GM23338 (cell line): ENCODE results near the gene COTL1. TPM values are rescaled to one million over a fixed set of nuclear protein-coding genes. Genes with fewer than 3 reads are reported as not detected.

Experiments used
- ATAC-seq: fragments of 200-7000 bp; cut with Tn5 transposase; 3 replicates; pipeline ENCODE4 v1.9.1; 2020
- DNase-seq: peaks from one replicate; pipeline ENCODE4 v3.0.0-alpha.2; 2015; ENCODE audit warnings: low spot score
- H2AFZ ChIP-seq: fragments of 200-600 bp; sonication (generic); 2 replicates; pipeline ENCODE4 v1.8.0; 2016; ENCODE audit warnings: antibody characterized with exemption, mild to moderate bottlenecking, moderate library complexity
- H3F3A ChIP-seq: fragments of 200-600 bp; sonication (generic); replicated peaks from 2 replicates; pipeline ENCODE4 v1.8.0; 2017; ENCODE audit warnings: antibody characterized with exemption, mixed run types, low read depth
- H3K27ac ChIP-seq: fragments of 200-600 bp; sonication (generic); 2 replicates; pipeline ENCODE4 v1.6.1; 2016; ENCODE audit warnings: low read depth
- H3K27me3 ChIP-seq: fragments of 200-600 bp; sonication (generic); 2 replicates; pipeline ENCODE4 v1.8.0; 2016; ENCODE audit warnings: mild to moderate bottlenecking, mixed run types, moderate library complexity; ENCODE audit not compliant: insufficient read depth
- H3K36me3 ChIP-seq: fragments of 200-600 bp; sonication (generic); 2 replicates; pipeline ENCODE4 v1.8.0; 2016; ENCODE audit warnings: mild to moderate bottlenecking; ENCODE audit not compliant: insufficient read depth
- H3K4me1 ChIP-seq: fragments of 200-600 bp; sonication (generic); 2 replicates; pipeline ENCODE4 v1.8.0; 2016; ENCODE audit warnings: mild to moderate bottlenecking, moderate library complexity; ENCODE audit not compliant: insufficient read depth
- H3K4me2 ChIP-seq: fragments of 200-600 bp; sonication (generic); 2 replicates; pipeline ENCODE4 v1.7.1; 2017; ENCODE audit warnings: mixed run types
- H3K4me3 ChIP-seq: fragments of 200-600 bp; sonication (generic); 2 replicates; pipeline ENCODE4 v1.6.1; 2016; ENCODE audit warnings: mixed run types
- H3K79me2 ChIP-seq: fragments of 200-600 bp; sonication (generic); replicated peaks from 2 replicates; pipeline ENCODE4 v1.8.0; 2017; ENCODE audit warnings: mild to moderate bottlenecking; ENCODE audit not compliant: insufficient read depth
- H3K9me2 ChIP-seq: fragments of 200-600 bp; sonication (generic); 2 replicates; pipeline ENCODE4 v1.8.0; 2017; ENCODE audit not compliant: insufficient read depth
- H4K20me1 ChIP-seq: fragments of 200-600 bp; sonication (generic); replicated peaks from 2 replicates; pipeline ENCODE4 v1.8.0; 2017; ENCODE audit warnings: mild to moderate bottlenecking; ENCODE audit not compliant: insufficient read depth
- H3K27ac Mint-ChIP-seq: 2 replicates; pipeline ENCODE4 v1.8.0; 2020; ENCODE audit warnings: inconsistent platforms, mild to moderate bottlenecking, moderate library complexity, mixed read lengths
- H3K27me3 Mint-ChIP-seq: 3 replicates; pipeline ENCODE4 v1.8.0; 2022; ENCODE audit warnings: low read depth, mild to moderate bottlenecking, moderate library complexity, mixed read lengths, inconsistent platforms; ENCODE audit not compliant: insufficient read depth, poor library complexity
- H3K36me3 Mint-ChIP-seq: 3 replicates; pipeline ENCODE4 v1.8.0; 2021; ENCODE audit warnings: low read depth, mild to moderate bottlenecking, inconsistent platforms, moderate library complexity, mixed read lengths
- H3K4me1 Mint-ChIP-seq: 3 replicates; pipeline ENCODE4 v1.8.0; 2020; ENCODE audit warnings: mild to moderate bottlenecking, inconsistent platforms, mixed read lengths
- H3K4me3 Mint-ChIP-seq: 3 replicates; pipeline ENCODE4 v1.8.0; 2021; ENCODE audit warnings: moderate library complexity, mild to moderate bottlenecking, inconsistent platforms, mixed read lengths
- H3K9me3 Mint-ChIP-seq: 3 replicates; pipeline ENCODE4 v1.8.0; 2020; ENCODE audit warnings: moderate library complexity, mild to moderate bottlenecking, inconsistent platforms, mixed read lengths
- CREB1 ChIP-seq: fragments of 250-450 bp; sonication (Bioruptor Pico); IDR thresholded peaks from 2 replicates; pipeline ENCODE4 v1.5.0; 2020; ENCODE audit warnings: low read depth, mild to moderate bottlenecking, moderate library complexity
- CTCF ChIP-seq, 2 experiments: fragments of 200-600 bp in 1 of 2; sonication (generic) in 1 of 2; conservative IDR thresholded peaks; 2 replicates each; pipeline versions ENCODE4 v1.5.1 to v1.6.1; 2016 to 2017; ENCODE audit warnings: antibody characterized with exemption in 2 of 2, low read depth in 2 of 2, mild to moderate bottlenecking in 2 of 2, moderate library complexity in 1 of 2
- ETS1 ChIP-seq: IDR thresholded peaks from 2 replicates; pipeline ENCODE4 v1.6.1; 2016; ENCODE audit warnings: antibody characterized with exemption
- EZH2 ChIP-seq: fragments of 200-600 bp; sonication (generic); IDR thresholded peaks from one replicate; pipeline ENCODE4 v1.8.0; 2017; ENCODE audit warnings: antibody characterized with exemption, mild to moderate bottlenecking, low read depth; ENCODE audit not compliant: unreplicated experiment
- EZH2phosphoT487 ChIP-seq: fragments of 200-600 bp; sonication (generic); IDR thresholded peaks from one replicate; pipeline ENCODE4 v1.8.1; 2018; ENCODE audit warnings: antibody characterized with exemption; ENCODE audit not compliant: unreplicated experiment
- JUNB ChIP-seq: IDR thresholded peaks from one replicate; pipeline ENCODE4 v1.6.1; 2016; ENCODE audit warnings: antibody characterized with exemption; ENCODE audit not compliant: unreplicated experiment
- NANOG ChIP-seq: IDR thresholded peaks from 2 replicates; pipeline ENCODE4 v1.6.1; 2016; ENCODE audit warnings: antibody characterized with exemption, borderline replicate concordance
- POLR2AphosphoS5 ChIP-seq: IDR thresholded peaks from 2 replicates; pipeline ENCODE4 v1.6.1; 2016; ENCODE audit warnings: antibody characterized with exemption, low read depth
- REST ChIP-seq: IDR thresholded peaks from one replicate; pipeline ENCODE4 v1.6.1; 2018; ENCODE audit warnings: antibody characterized with exemption; ENCODE audit not compliant: unreplicated experiment
- STAT1 ChIP-seq: IDR thresholded peaks from one replicate; pipeline ENCODE4 v1.6.1; 2016; ENCODE audit warnings: antibody characterized with exemption; ENCODE audit not compliant: unreplicated experiment
- ZNF114 ChIP-seq: fragments of 250-450 bp; sonication (Bioruptor Pico); IDR thresholded peaks from 2 replicates; pipeline ENCODE4 v1.5.0; 2020; ENCODE audit warnings: mild to moderate bottlenecking, moderate library complexity
- ZNF331 ChIP-seq: fragments of 250-450 bp; sonication (Bioruptor Pico); IDR thresholded peaks from 2 replicates; pipeline ENCODE4 v1.5.0; 2020; ENCODE audit warnings: low read depth, mild to moderate bottlenecking, moderate library complexity
- ZNF462 ChIP-seq: fragments of 250-450 bp; sonication (Bioruptor Pico); IDR thresholded peaks from 2 replicates; pipeline ENCODE4 v1.5.0; 2020; ENCODE audit warnings: mild to moderate bottlenecking, moderate library complexity
- polyA plus RNA-seq: library from polyadenylated mRNA; unstranded; fragments of >200 nt; fragmentation: Nextera tagmentation; extraction: Ambion mirVana; gene quantifications from 2 replicates; pipeline ENCODE4 v1.2.1, GENCODE V29; 2016
- total RNA-seq: library from RNA; depleted of rRNA; stranded (reverse); fragments of >200 nt; shearing (Covaris generic); gene quantifications from 2 replicates; pipeline ENCODE4 v1.2.3, GENCODE V29; 2014

Gene COTL1
- total and polyA plus RNA-seq, 2 experiments from 2014 or later = 117 to 166 TPM

GRCh38 chr16:84561291-84561690 is 56.6 kb downstream of the COTL1 start:
- Mint-ChIP-seq H3K4me1 (peaks cover 50% of the 10 kb centered on the region), H3K9me3 (no peaks in the 10 kb centered on the region), H3K27ac (0 out of 2 replicates have a peak overlapping the region, but pooled peaks have one; percentile 40), H3K27me3 (peaks cover 23% of the 10 kb centered on the region), H3K36me3 (peaks cover 22% of the 10 kb centered on the region), H3K4me3 (no peak overlapping the region)
- no peaks in the 10 kb centered on the region for H3K79me2 ChIP-seq
- peaks cover 29% of the 10 kb centered on the region for H3K4me1 ChIP-seq
- no peaks in the 10 kb centered on the region for H3K36me3 ChIP-seq
- peak; percentile 39 for ATAC-seq
- H3K9me2 ChIP-seq = no peaks in the 10 kb centered on the region
- peak; percentile 77 for DNase-seq
- TF ChIP-seq STAT1 (no peak), ETS1 (no peak), JUNB (no peak), EZH2phosphoT487 (no peak), REST (no peak), ZNF462 (CRISPR knock-in tag) (no peak), NANOG (no peak), ZNF114 (CRISPR knock-in tag) (no peak), CREB1 (CRISPR knock-in tag) (no peak), EZH2 (no peak), POLR2AphosphoS5 (no peak), ZNF331 (CRISPR knock-in tag) (no peak), CTCF (conservative IDR thresholded peaks at IDR 0.05; ENCODE audit: low read depth in 2 of 2) (no peak)
- no peaks in the 10 kb centered on the region for H3K27me3 ChIP-seq
- H3K4me3 ChIP-seq = no peak overlapping the region
- peak overlapping the region; percentile 57 for H3K27ac ChIP-seq
- H3K4me2 ChIP-seq = no peak overlapping the region
- no peaks in the 10 kb centered on the region for H4K20me1 ChIP-seq
- no peak overlapping the region for H2AFZ ChIP-seq
- peaks cover 5% of the 10 kb centered on the region; the same call in 1 of the 2 replicates for H3F3A ChIP-seq
